Effector memory CD4-positive, alpha-beta T cell (primary cell): ENCODE measurements around the gene MEIOC.
"Not testable (repeated sequence)": the region's sequence is repeated elsewhere in the genome, so short reads cannot be mapped to it uniquely, and the experiment has no call there.

Source experiments
- DNase-seq, 3 donors: peaks; one replicate each; pipeline ENCODE4 v3.0.0-alpha.2; 2020
- H3K27ac ChIP-seq: 2 replicates; pipeline ENCODE4 v1.7.0; 2013; ENCODE audit warnings: mild to moderate bottlenecking, low read length, moderate library complexity; ENCODE audit not compliant: insufficient read depth, poor library complexity, severe bottlenecking
- H3K27me3 ChIP-seq: replicated peaks from 2 replicates; pipeline ENCODE4 v1.7.0; 2013; ENCODE audit warnings: mild to moderate bottlenecking, low read length; ENCODE audit not compliant: insufficient read depth, control insufficient read depth, poor library complexity, severe bottlenecking
- H3K36me3 ChIP-seq: 2 replicates; pipeline ENCODE4 v1.7.0; 2013; ENCODE audit warnings: mild to moderate bottlenecking, low read length, moderate library complexity; ENCODE audit not compliant: control insufficient read depth, insufficient read depth
- H3K4me1 ChIP-seq: 2 replicates; pipeline ENCODE4 v1.7.0; 2013; ENCODE audit warnings: low read length, mild to moderate bottlenecking; ENCODE audit not compliant: control insufficient read depth, insufficient read depth, poor library complexity, severe bottlenecking
- H3K4me3 ChIP-seq: 2 replicates; pipeline ENCODE4 v1.7.0; 2013; ENCODE audit warnings: low read length, low read depth, mild to moderate bottlenecking; ENCODE audit not compliant: insufficient read depth, poor library complexity, severe bottlenecking
- H3K9me3 ChIP-seq: 2 replicates; pipeline ENCODE4 v1.7.0; 2013; ENCODE audit warnings: mild to moderate bottlenecking, low read length, moderate library complexity; ENCODE audit not compliant: control insufficient read depth
- total RNA-seq, 3 donors: gene quantifications; one replicate each; lab custom pipeline; 2026; lab: John Stamatoyannopoulos, UW

The MEIOC gene
- 0 to 0.17 (median 0) reads per million in 3 donors for total RNA-seq

- no peaks in the 10 kb centered on the region for H3K9me3 ChIP-seq
- no peak within 1 kb of the TSS for H3K27ac ChIP-seq
- H3K36me3 ChIP-seq = no peaks in the 10 kb centered on the region
- H3K4me1 ChIP-seq = no peaks in the 10 kb centered on the region
- peak in 1 of 3 donors; percentile 2 for DNase-seq
- peaks cover 19% of the 10 kb centered on the region for H3K27me3 ChIP-seq
- H3K4me3 ChIP-seq = no peak within 1 kb of the TSS
Observed at GRCh38 chr17:44655983-44656710, at the start of gene MEIOC. Gene MEIOC (plus strand): TSS chr17:44656468. CDS start chr17:44656614, 146 bp downstream.

- no peak overlapping the region for H3K27ac ChIP-seq
- no peak for DNase-seq
- H3K4me3 ChIP-seq = no peak overlapping the region
- no peaks in the 10 kb centered on the region for H3K4me1 ChIP-seq
- H3K27me3 ChIP-seq = no peaks in the 10 kb centered on the region
- H3K9me3 ChIP-seq = no peaks in the 10 kb centered on the region
- no peaks in the 10 kb centered on the region for H3K36me3 ChIP-seq
Observed at GRCh38 chr17:44606658-44607057, 49.6 kb upstream of the MEIOC start.

- no peaks in the 10 kb centered on the region for H3K4me1 ChIP-seq
- DNase-seq = no peak
Observed at GRCh38 chr17:44607836-44608690, 48.2 kb upstream of the MEIOC start.

GRCh38 chr17:44608727-44609435 is 47.4 kb upstream of the MEIOC start:
- Histone ChIP-seq H3K4me3 (no peak overlapping the region), H3K27ac (no peak overlapping the region), H3K36me3 (no peaks in the 10 kb centered on the region)

More at GRCh38 chr17:44607836-44608690, 48.2 kb upstream of the MEIOC start:
- Histone ChIP-seq H3K27me3 (no peaks in the 10 kb centered on the region), H3K4me3 (no peak overlapping the region), H3K36me3 (no peaks in the 10 kb centered on the region), H3K27ac (no peak overlapping the region), H3K9me3 (no peaks in the 10 kb centered on the region)

GRCh38 chr17:44610331-44610730 is 45.9 kb upstream of the MEIOC start:
- no peaks in the 10 kb centered on the region for H3K4me1 ChIP-seq
- peaks cover 3% of the 10 kb centered on the region for H3K27me3 ChIP-seq
- DNase-seq = no peak
- H3K4me3 ChIP-seq = no peak overlapping the region
- no peaks in the 10 kb centered on the region for H3K9me3 ChIP-seq
- no peaks in the 10 kb centered on the region for H3K36me3 ChIP-seq
- no peak overlapping the region for H3K27ac ChIP-seq

More at GRCh38 chr17:44608727-44609435, 47.4 kb upstream of the MEIOC start:
- DNase-seq = no peak
- Histone ChIP-seq H3K4me1 (no peaks in the 10 kb centered on the region), H3K27me3 (no peaks in the 10 kb centered on the region), H3K9me3 (no peaks in the 10 kb centered on the region)

GRCh38 chr17:44610871-44611270 is 45.4 kb upstream of the MEIOC start:
- H3K4me3 ChIP-seq = no peak overlapping the region
- H3K4me1 ChIP-seq = no peaks in the 10 kb centered on the region
- DNase-seq = no peak
- H3K36me3 ChIP-seq = no peaks in the 10 kb centered on the region
- H3K9me3 ChIP-seq = no peaks in the 10 kb centered on the region
- no peak overlapping the region for H3K27ac ChIP-seq
- H3K27me3 ChIP-seq = peaks cover 3% of the 10 kb centered on the region

- H3K4me3 ChIP-seq = no peak overlapping the region
- H3K4me1 ChIP-seq = no peaks in the 10 kb centered on the region
- peaks cover 3% of the 10 kb centered on the region for H3K27me3 ChIP-seq
- no peaks in the 10 kb centered on the region for H3K36me3 ChIP-seq
- no peaks in the 10 kb centered on the region for H3K9me3 ChIP-seq
- no peak overlapping the region for H3K27ac ChIP-seq
- no peak for DNase-seq
Observed at GRCh38 chr17:44614862-44615261, 41.4 kb upstream of the MEIOC start.

- H3K27ac ChIP-seq, H3K9me3 ChIP-seq, DNase-seq, H3K4me3 ChIP-seq, H3K27me3 ChIP-seq, H3K36me3 ChIP-seq, H3K4me1 ChIP-seq: not testable (repeated sequence)
Observed at GRCh38 chr17:44618652-44619051, 37.6 kb upstream of the MEIOC start.

- H3K4me3 ChIP-seq = no peak overlapping the region
- H3K9me3 ChIP-seq = no peaks in the 10 kb centered on the region
- H3K4me1 ChIP-seq = no peaks in the 10 kb centered on the region
- no peaks in the 10 kb centered on the region for H3K27me3 ChIP-seq
- H3K36me3 ChIP-seq = no peaks in the 10 kb centered on the region
- no peak overlapping the region for H3K27ac ChIP-seq
- DNase-seq = no peak
Observed at GRCh38 chr17:44623070-44623725, 33.1 kb upstream of the MEIOC start.
